Stimulated activated CD4-positive, alpha-beta T cell treated with anti-CD3 and anti-CD28 coated beads, Interleukin-12 subunit alpha, Interleukin-12 subunit beta, amount 100 ng/mL, for 24 hours (primary cell): ENCODE data around the gene GABPB2.

Source experiments
- DNase-seq, 2 experiments: peaks; one replicate each; pipeline ENCODE4 v3.0.0-alpha.2; 2020; ENCODE audit warnings: low read depth in 2 of 2

Gene GABPB2

DNA sequence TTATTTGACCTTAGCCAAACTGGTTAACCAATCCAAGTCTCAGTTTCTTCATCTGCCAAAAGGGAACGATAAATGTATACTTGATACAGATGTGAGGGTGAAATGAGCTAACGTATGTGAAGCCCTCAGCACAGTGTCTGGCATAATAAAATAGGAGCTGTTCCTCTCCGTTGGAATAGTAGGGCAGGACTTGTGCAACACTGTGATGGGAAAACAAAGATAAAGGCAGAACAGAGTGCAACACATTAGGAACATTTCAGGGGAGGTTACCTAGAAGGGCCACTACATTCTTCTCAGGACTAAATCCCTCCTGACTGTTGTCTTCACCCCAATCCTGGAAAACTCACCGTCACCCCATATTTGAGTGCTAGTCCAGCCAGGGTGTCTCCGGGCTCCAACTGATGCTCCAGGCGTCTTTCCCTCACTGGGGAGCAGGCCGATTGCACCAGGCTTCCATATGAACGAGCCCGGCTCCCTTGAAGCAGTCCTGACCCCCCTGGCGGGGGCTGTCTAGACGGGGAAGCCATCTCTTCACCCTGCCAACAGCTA lies 94.2 kb downstream of the GABPB2 start:
- DNase-seq: no peak

DNA sequence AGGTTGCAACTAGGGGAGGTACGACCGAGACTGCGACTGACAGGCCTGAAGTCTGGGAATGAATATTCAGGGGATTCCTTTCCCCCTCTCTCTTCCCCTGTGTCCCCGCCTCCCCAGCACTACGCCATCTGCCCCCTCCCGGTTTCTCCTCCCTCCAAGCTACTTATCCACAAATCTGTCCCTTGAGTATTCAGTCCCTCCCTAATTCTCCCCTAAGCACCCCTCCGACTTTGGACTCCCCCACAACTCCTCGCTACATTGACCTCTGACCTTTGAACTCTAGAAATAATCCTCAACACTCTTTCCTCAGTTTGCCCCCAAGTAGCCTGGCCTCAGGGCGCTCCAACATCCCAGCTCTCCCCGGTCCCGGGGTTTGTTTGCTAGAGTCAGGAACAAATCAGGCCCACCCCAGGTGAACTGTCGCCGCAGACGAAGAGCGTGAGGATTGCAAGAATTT lies 94.7 kb downstream of the GABPB2 start:
- DNase-seq: no peak

DNA sequence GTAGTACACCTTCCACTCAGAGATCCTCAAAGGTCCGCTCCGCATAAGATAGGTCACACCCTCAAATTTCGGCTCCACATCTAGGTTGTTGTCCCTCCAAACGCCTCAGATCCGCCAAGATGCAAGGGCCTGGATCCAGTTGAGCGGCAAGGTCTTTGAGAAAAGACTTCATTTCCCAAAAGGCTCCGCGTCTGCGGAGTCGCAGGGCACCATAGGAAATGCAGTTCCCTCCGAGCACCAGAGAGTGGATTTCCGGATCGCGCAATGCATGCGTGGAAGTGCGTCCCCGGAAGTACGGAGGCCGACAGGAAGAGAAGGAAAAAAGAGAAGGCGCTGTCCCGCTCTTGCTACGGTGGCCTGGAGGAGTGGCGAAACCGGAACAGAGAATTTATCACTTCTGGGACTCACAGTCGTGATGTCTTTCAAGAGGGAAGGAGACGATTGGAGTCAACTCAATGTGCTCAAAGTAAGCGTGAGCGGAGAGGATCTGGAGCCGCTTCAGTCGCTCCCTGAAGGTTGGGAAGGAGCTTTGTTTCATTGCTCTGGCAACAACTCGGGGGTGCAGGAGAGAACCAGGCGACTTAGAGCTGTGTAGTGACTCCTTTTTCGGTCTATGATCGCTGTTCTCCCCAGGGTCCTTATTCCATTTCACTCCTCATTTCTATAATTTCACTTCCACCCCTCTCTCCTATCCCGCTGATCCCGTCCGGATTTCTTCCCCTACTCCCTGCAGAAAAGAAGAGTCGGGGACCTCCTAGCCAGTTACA lies 95.4 kb downstream of the GABPB2 start, which contains the start of the genes LYSMD1 and SCNM1:
LYSMD1 (minus strand) TSS at position 165 of the 767 bp plus-strand sequence. CDS start 644 bp downstream, outside the sequence.
SCNM1 (plus strand) TSS at position 407 of the 767 bp plus-strand sequence; CDS start at position 416, 9 bp downstream.
- DNase-seq: peak; percentile 91 to 95

DNA sequence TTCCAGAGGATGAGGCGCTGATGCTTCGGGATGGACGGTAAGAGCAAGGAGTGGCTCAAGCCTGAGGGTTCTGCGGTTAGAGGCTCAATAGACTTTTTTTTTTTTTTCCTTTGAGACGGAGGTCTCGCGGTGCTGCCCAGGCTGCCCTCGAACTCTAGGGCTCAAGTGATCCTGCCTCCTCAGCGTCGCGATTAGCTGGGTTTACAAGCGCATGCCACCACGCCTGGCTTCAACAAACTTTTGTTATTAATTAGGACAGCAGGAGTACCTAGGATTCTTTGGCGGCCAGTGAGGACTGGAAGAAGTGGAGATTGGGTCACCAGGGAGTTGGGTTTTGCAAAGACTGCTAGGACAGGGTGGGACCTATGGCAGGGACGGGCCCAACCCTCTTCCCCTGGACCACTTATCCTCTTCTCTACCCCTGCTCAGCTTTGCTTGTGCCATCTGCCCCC lies 96.0 kb downstream of the GABPB2 start:
- no peak for DNase-seq

DNA sequence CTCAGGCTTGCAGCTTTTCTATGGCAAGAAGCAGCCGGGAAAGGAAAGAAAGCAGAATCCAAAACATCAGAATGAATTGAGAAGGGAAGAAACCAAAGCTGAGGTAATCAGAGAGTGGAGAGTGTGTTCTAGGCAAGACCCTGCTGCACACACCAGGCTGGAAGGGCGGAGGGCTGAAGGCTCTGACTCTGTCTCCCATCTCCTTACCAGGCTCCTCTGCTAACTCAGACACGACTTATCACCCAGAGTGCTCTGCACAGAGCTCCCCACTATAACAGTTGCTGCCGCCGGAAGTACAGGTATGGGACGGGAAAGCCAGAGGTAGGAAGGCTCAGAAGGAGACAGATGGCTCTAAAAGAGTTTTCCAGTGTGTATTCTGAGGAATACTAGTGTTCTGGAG lies 96.6 kb downstream of the GABPB2 start:
- DNase-seq: no peak

DNA sequence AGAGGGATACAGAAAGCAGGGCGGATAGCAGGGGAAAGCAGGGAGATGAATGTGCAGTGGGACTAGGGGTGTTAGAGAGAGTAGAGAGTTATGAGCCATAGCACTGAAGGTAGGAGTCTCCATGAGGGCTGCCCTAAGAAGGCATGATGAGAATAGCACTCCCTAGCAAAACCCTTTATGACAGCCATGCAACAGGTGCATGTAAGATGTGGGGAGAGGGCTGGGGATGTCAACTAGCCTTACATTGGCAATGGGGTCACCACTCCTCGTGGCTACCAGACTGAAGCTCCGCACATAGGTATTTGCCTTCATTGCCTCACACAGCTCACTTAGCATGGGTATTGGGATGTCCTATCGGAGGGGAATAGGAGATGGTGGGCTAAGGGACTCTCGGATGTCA lies 100.6 kb downstream of the GABPB2 start:
- DNase-seq: no peak
